ENCODE data around the gene FXYD7. TPM values are rescaled to one million over a fixed set of nuclear protein-coding genes. Genes with fewer than 3 reads are reported as not detected.

FXYD7 gene
- total RNA-seq, 3 donors from 2014 or later = 1.5 TPM; not detected in 2

- intact Hi-C loops (cut with DNase I, micrococcal nuclease) = no loop called here
- Histone ChIP-seq H3K4me3 (no peak overlapping the region), H3K9me3 (no peaks in the 10 kb centered on the region), H3K36me3 (ENCODE audit: low read depth) (no peaks in the 10 kb centered on the region), H3K4me1 (ENCODE audit: low read depth) (no peaks in the 10 kb centered on the region)
- TF ChIP-seq CTCF (IDR thresholded peaks at IDR 0.05) = no peak
- no peak for ATAC-seq
- DNase-seq = no peak
These were observed 34.6 kb downstream of the FXYD7 start for GRCh38 chr19:35177377-35178274.

- ATAC-seq (no peak), DNase-seq (no peak)
- Histone ChIP-seq H3K4me1 (ENCODE audit: low read depth) (no peaks in the 10 kb centered on the region), H3K36me3 (ENCODE audit: low read depth) (no peaks in the 10 kb centered on the region), H3K4me3 (no peak overlapping the region), H3K9me3 (no peaks in the 10 kb centered on the region)
- intact Hi-C loops (cut with DNase I, micrococcal nuclease) = no loop called here
- no peak for TF ChIP-seq CTCF (IDR thresholded peaks at IDR 0.05)
These were observed 35.6 kb downstream of the FXYD7 start for GRCh38 chr19:35178701-35179100.

- TF ChIP-seq CTCF (IDR thresholded peaks at IDR 0.05) = no peak
- DNase-seq (no peak), ATAC-seq (no peak)
- Histone ChIP-seq H3K4me3 (no peak overlapping the region), H3K4me1 (ENCODE audit: low read depth) (no peaks in the 10 kb centered on the region), H3K36me3 (ENCODE audit: low read depth) (no peaks in the 10 kb centered on the region), H3K9me3 (no peaks in the 10 kb centered on the region)
- intact Hi-C loops (cut with DNase I, micrococcal nuclease) = no loop called here
These were observed 36.8 kb downstream of the FXYD7 start for GRCh38 chr19:35179830-35180229.

GRCh38 chr19:35181387-35181786 is 38.3 kb downstream of the FXYD7 start:
- intact Hi-C loops (cut with DNase I, micrococcal nuclease) = no loop called here
- H3K4me3 ChIP-seq = no peak overlapping the region

GRCh38 chr19:35184267-35184666 is 41.2 kb downstream of the FXYD7 start:
- TF ChIP-seq CTCF (IDR thresholded peaks at IDR 0.05) = no peak
- DNase-seq (no peak), ATAC-seq (no peak)
- Histone ChIP-seq H3K36me3 (ENCODE audit: low read depth) (no peaks in the 10 kb centered on the region), H3K4me3 (no peak overlapping the region), H3K9me3 (no peaks in the 10 kb centered on the region), H3K4me1 (ENCODE audit: low read depth) (no peaks in the 10 kb centered on the region)
- intact Hi-C loops (cut with DNase I, micrococcal nuclease) = no loop called here

More at GRCh38 chr19:35181387-35181786, 38.3 kb downstream of the FXYD7 start:
- Histone ChIP-seq H3K4me1 (ENCODE audit: low read depth) (no peaks in the 10 kb centered on the region), H3K36me3 (ENCODE audit: low read depth) (no peaks in the 10 kb centered on the region), H3K9me3 (no peaks in the 10 kb centered on the region)
- no peak for ATAC-seq
- DNase-seq = no peak
- TF ChIP-seq CTCF (IDR thresholded peaks at IDR 0.05) = no peak
